A673 (cell line): ENCODE data around the gene ITPR1.

Experiments used
- CTCF ChIP-seq: fragments of 300-800, 200-600 bp; sonication (generic); conservative IDR thresholded peaks from 2 replicates; pipeline ENCODE4 v1.5.1; 2017; ENCODE audit warnings: low read depth, mild to moderate bottlenecking, antibody characterized with exemption, low read length, moderate library complexity, mixed read lengths
- EZH2 ChIP-seq: fragments of 200-600 bp; sonication (generic); IDR thresholded peaks from 2 replicates; pipeline ENCODE4 v1.6.1; 2017; ENCODE audit warnings: borderline replicate concordance, low read depth, mild to moderate bottlenecking, mixed read lengths, antibody characterized with exemption, low read length; ENCODE audit not compliant: poor library complexity, severe bottlenecking

- no peak for TF ChIP-seq EZH2
- TF ChIP-seq CTCF: no peak
Measured at GRCh38 chr3:4883011-4883410, 389.9 kb downstream of the ITPR1 start.
